ELF-1 (cell line): ENCODE data around the gene MGAT2.
"Not testable (repeated sequence)": the region's sequence is repeated elsewhere in the genome, so short reads cannot be mapped to it uniquely, and the experiment has no call there.

Experiments
- DNase-seq: peaks from one replicate; pipeline ENCODE4 v3.0.0-alpha.2; 2016; ENCODE audit warnings: low read depth, low spot score

Gene MGAT2

GRCh38 chr14:49654511-49654910 lies 33.9 kb downstream of the MGAT2 start:
- no peak for DNase-seq

- not testable (repeated sequence) for DNase-seq
Observed at GRCh38 chr14:49657500-49657899, 36.9 kb downstream of the MGAT2 start.

- no peak for DNase-seq
Observed at GRCh38 chr14:49659526-49660455, 39.2 kb downstream of the MGAT2 start.

GRCh38 chr14:49670475-49670874 lies 49.9 kb downstream of the MGAT2 start:
- no peak for DNase-seq
